HG02763 (cell line): ENCODE results near the gene HSPH1.
"Not testable (repeated sequence)": the region's sequence is repeated elsewhere in the genome, so short reads cannot be mapped to it uniquely, and the experiment has no call there.

Experiments
- ATAC-seq: cut with Tn5 transposase; IDR thresholded peaks from one replicate; pipeline ENCODE4 v1.9.1; 2021; ENCODE audit warnings: mild to moderate bottlenecking, moderate library complexity; ENCODE audit not compliant: unreplicated experiment

The HSPH1 gene

GRCh38 chr13:31177813-31178495, 16.2 kb upstream of the HSPH1 start:
- ATAC-seq: not testable (repeated sequence)

GRCh38 chr13:31175847-31176532, 14.3 kb upstream of the HSPH1 start:
- no peak for ATAC-seq

GRCh38 chr13:31174018-31174417, 12.3 kb upstream of the HSPH1 start:
- ATAC-seq: no peak

- ATAC-seq: no peak
These were observed 10.8 kb upstream of the HSPH1 start for GRCh38 chr13:31172535-31172934.

- no peak for ATAC-seq
These were observed 10.3 kb upstream of the HSPH1 start for GRCh38 chr13:31172001-31172400.

GRCh38 chr13:31168736-31169135, 7.0 kb upstream of the HSPH1 start:
- no peak for ATAC-seq

GRCh38 chr13:31168166-31168565, 6.5 kb upstream of the HSPH1 start:
- ATAC-seq: no peak

- peak; percentile 52 for ATAC-seq
These were observed 5.8 kb upstream of the HSPH1 start for GRCh38 chr13:31167490-31167889.

- ATAC-seq: no peak
These were observed 4.9 kb upstream of the HSPH1 start for GRCh38 chr13:31166591-31166990.

- peak; percentile 80 for ATAC-seq
These were observed 676 bp upstream of the HSPH1 start for GRCh38 chr13:31162151-31163008.

GRCh38 chr13:31160857-31161556, 697 bp downstream of the HSPH1 start:
- ATAC-seq: peak; percentile 18

GRCh38 chr13:31159306-31159705, 2.4 kb downstream of the HSPH1 start:
- ATAC-seq: no peak

- ATAC-seq: no peak
These were observed 6.8 kb downstream of the HSPH1 start for GRCh38 chr13:31154939-31155338.

GRCh38 chr13:31151837-31152236, 9.9 kb downstream of the HSPH1 start:
- no peak for ATAC-seq

- no peak for ATAC-seq
These were observed 11.3 kb downstream of the HSPH1 start for GRCh38 chr13:31150315-31150985.

- ATAC-seq: no peak
These were observed 12.1 kb downstream of the HSPH1 start for GRCh38 chr13:31149604-31150003.

- no peak for ATAC-seq
These were observed 16.3 kb downstream of the HSPH1 start for GRCh38 chr13:31145417-31145816.

- no peak for ATAC-seq
These were observed 23.2 kb downstream of the HSPH1 start for GRCh38 chr13:31138515-31138914.

GRCh38 chr13:31136724-31137123, 25.0 kb downstream of the HSPH1 start:
- ATAC-seq: no peak

GRCh38 chr13:31134039-31134711, 27.5 kb downstream of the HSPH1 start:
- no peak for ATAC-seq
